ENCODE results near the gene HEPN1.

DNA sequence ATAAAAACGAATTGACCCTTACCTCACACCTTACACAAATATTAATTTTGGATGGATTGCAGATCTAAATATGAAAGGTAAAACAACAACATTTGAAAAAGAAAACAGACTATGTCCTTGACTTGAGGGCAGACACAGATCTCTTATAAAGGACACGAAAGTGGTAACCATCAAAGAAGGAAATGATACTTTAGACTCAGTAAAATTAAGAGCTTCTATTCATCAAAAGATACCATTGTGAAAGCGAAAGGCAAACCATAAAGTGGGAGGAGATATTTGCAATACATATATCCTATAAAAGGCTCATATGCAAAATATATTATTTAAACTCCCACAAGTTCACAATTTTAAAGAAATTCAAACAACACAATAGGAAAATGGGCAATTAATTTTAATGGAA, 11.7 kb downstream of the HEPN1 start:
- TF ChIP-seq GATA2 (IDR thresholded peaks at IDR 0.05; ENCODE audit: low read depth, low read length) (no peak), GATA3 (IDR thresholded peaks at IDR 0.05; ENCODE audit: low read depth, low read length) (no peak)

Measured in SH-SY5Y (cell line).